SK-N-DZ (cell line): Measurements from ENCODE around the gene TPSD1.
"Not testable (repeated sequence)": the region's sequence is repeated elsewhere in the genome, so short reads cannot be mapped to it uniquely, and the experiment has no call there.

Experiments
- DNase-seq: peaks from one replicate; pipeline ENCODE4 v3.0.0-alpha.2; 2015; ENCODE audit warnings: low spot score

Gene TPSD1

DNA sequence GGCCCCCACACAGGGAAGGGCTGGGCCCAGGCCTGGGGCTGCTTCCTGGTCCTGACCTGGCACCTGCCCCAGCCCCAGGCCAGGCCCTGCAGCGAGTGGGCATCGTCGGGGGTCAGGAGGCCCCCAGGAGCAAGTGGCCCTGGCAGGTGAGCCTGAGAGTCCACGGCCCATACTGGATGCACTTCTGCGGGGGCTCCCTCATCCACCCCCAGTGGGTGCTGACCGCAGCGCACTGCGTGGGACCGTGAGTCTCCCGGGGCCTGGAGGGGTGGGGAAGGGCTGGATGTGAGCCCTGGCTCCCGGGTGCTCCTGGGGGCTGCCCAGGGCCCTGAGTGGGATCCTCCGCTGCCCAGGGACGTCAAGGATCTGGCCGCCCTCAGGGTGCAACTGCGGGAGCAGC lies 14.8 kb upstream of the TPSD1 start:
- not testable (repeated sequence) for DNase-seq

DNA sequence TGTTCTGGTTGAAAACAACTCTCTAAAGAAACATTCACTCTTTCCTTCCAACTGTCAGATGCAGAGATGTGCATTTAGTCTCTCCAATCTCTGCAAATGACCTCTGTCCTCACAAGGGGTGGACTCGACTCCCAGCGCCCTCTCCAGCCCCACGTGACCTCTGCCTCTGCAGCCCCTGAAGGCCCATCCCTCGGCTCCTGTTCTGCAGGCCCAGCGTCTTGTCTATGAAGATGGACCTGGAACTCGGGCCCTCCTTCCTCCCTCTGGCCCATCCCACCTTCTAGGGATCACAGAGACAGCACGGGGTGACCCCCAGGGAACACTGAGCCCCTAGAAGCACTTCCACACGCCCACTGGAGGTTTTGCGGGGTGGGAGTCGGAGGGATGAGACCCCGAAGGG lies 12.5 kb upstream of the TPSD1 start:
- not testable (repeated sequence) for DNase-seq

DNA sequence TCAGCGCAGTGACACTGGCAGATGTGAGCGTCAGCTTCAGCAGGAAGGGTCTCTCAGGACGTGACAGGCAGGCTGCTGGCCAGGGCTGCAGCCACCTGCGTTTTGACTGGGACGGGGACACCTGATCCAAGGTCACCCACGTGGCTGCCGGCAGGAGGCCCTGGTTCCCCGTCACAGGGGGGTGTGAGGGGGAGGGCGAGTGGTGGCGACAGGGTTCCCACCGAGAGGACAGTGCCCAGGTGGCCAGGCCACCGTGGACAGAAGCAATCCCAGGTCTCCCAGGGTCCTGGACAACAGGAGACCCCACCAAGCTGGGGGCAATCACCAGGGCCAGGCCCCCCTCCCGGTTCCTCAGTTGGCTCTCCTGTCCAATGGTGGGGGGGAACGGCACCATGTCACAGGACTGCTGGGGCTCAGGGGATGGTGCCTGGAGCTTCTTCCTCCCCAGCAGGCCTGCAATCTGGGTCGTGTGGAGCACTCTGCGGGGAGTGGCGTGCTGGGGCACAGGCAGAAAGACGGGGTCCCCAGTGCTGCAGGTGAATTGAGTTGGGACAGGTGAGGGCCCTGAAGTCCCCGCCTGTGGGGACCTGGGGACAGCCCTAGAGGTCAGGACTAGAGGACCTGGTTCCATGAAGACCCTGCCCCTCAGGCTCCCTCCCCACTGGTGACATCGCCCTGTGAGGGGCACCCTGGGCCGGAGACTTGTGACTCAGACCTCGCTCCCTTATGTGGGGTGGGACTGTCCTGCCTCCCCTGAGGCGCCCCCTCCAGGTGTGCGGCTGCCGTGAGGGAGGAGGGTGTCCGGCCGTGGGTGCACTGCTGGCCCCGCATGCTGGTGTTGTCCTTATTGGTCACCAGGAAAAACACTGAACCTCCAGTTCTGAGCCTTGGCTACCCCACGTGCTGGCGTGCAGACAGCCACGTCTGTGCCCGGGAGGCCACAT lies 11.7 kb upstream of the TPSD1 start:
- not testable (repeated sequence) for DNase-seq

DNA sequence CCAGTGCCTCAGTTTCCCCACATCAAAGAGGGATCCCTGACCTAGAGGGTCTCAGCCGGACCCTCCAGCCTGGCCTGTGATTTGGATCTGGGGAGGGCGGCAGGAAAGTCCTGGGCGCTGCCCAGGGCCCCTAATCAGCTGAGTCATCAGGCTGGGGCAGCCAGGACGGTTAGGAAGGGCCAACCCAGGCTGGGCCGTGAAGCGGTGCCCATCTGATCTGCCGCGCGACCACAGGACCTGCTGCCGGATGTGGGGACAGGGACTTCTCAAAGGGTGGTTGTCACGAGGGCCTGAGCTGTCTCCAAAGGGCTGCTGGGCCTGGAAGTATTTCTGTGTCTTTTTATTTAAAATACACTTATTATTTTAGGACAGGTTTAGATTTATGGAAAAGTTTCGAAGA lies 11.0 kb upstream of the TPSD1 start:
- DNase-seq = no peak

DNA sequence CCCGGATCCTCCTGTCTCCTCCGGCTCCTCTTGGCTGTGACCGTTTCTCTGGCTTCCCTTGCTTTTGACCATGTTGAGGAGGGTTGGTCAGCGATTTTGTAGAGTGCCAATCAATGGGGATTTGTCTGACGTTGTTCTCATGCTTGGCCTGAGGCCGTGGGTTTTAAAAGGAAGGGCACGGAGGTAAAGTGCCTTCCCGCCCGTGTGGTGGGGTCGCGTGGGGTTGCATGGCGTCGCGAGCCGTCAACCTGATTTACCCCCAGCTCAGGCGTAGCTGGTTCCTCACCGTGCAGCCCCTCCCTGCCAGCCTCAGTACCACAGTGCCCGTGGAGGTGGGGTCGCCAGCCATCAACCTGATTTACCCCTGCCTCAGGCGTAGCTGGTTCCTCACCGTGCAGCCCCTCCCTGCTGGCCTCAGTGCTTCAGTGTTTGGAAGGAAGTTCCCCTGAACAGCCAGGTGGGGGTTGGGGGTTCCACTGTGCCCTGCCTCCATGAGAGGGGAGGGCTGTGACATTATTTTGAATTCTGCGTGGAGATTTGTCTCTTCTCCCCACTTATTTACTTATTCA lies 10.3 kb upstream of the TPSD1 start:
- DNase-seq = no peak

DNA sequence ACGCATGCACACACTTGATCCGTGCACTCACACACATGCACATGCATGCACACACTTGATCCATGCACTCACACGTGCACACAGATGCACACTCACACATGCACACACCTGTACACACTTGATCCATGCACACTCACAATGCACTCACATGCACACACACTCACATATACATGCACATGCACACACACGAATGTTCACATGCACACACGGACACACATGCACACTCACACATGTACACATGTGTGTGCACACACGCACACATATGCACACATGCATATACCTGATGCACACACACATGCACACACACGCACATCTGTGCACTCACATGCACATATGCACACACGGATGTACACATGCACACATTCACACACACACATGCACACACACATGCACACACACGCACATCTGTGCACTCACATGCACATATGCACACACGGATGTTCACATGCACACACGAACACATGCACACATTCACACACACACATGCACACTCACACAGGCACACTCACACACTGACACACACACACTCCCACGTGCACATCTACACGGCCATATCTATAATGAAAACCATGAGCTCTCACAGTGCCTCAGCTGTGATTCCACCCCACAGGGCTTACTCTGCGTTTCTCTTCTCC lies 7.8 kb upstream of the TPSD1 start:
- not testable (repeated sequence) for DNase-seq

DNA sequence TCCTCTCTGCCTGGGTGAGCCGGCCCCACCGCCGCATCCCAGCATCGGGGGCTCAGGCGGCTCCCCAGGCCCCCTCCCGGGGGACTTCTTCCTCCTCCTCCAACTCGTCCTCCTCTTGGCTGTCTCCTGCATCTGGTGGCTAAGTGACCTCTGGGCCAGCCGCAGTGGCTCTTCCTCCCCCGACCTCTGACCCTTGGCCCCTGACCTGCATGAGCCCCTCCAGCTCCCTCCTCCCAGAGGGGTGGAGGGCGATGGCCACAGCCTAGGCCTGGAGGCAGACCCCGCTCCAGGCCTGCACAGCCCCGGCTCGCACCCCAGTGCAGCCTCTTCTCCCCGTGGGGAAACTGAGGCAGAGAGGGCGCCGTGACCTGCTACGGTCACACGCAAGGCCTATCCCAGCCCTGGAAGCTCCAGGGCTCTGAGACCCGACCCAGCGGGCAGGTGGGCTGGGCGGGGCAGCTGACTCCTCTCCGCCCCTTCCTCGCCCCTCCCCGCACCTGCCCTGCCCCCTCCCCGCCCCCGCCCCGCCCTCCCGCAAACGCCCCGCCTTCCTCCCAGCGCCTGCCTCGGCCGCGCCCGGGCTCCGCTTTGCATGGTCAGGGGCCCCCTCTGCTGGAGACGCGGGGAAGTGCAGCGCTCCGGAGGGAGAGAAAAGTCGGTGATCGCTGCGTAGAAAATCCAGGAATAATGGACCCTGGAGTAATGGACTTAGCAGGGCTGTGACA lies 6.7 kb upstream of the TPSD1 start:
- DNase-seq = not testable (repeated sequence)

DNA sequence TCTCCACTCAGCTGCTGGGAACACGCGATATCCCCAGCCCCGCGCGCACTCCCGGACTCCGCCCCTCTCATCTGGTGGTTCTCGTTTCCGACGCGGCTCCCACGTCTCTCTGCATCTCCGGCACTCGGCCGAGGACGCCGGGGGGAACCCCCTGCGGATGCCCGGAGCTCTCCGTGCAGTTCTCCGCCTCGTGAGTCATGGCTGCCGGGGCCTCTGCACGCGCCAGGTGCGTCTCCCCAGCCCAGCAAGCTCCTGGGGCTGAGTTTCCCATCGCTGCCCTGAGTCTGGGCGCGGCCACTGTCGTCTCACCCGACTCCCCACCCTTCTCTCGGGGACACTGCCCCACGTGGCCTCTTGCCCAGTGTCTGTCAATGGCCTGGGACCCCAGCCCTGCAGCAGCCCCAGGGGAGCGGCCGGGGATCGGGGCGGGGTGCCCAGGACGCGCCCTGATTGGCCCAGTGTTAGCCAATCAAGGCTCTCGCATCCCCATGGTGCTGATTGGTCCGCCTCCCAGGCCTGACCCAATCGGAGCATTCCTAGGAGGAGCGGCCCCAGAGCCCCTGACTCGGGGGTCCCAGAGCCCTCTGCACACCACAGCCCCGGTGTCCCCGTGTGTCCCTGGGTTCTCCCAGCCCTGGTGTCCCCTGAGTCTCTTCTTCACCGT lies 2.0 kb upstream of the TPSD1 start:
- DNase-seq = not testable (repeated sequence)

DNA sequence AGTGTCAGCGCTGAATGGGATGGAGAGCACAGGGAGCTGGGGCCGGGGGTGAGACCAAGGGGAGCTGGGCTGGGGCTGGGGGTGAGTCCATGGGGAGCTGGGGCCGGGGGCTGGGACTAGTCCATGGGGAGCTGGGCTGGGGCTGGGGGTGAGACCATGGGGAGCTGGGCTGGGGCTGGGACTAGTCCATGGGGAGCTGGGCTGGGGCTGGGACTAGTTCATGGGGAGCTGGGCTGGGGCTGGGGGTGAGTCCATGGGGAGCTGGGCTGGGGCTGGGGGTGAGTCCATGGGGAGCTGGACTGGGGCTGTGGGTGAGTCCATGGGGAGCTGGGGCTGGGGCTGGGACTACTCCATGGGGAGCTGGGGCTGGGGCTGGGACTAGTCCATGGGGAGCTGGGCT lies 1.0 kb upstream of the TPSD1 start:
- DNase-seq = not testable (repeated sequence)

- not testable (repeated sequence) for DNase-seq
Observed at GRCh38 chr16:1256296-1256873, 516 bp downstream of the TPSD1 start.

GRCh38 chr16:1256874-1257322 lies 1.0 kb downstream of the TPSD1 start:
- DNase-seq = no peak

GRCh38 chr16:1257561-1258224 lies 1.8 kb downstream of the TPSD1 start:
- no peak for DNase-seq

DNA sequence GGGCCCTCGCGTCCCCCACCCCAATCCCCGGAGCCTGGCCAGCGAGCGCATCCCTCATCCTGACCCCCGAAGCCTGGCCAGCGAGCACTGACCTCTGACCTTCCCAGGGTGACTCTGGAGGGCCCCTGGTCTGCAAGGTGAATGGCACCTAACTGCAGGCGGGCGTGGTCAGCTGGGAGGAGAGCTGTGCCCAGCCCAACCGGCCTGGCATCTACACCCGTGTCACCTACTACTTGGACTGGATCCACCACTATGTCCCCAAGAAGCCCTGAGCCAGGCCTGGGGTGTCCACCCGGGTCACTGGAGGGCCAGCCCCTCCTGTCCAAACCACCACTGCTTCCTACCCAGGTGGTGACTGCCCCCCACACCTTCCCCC lies 2.3 kb downstream of the TPSD1 start:
- no peak for DNase-seq

DNA sequence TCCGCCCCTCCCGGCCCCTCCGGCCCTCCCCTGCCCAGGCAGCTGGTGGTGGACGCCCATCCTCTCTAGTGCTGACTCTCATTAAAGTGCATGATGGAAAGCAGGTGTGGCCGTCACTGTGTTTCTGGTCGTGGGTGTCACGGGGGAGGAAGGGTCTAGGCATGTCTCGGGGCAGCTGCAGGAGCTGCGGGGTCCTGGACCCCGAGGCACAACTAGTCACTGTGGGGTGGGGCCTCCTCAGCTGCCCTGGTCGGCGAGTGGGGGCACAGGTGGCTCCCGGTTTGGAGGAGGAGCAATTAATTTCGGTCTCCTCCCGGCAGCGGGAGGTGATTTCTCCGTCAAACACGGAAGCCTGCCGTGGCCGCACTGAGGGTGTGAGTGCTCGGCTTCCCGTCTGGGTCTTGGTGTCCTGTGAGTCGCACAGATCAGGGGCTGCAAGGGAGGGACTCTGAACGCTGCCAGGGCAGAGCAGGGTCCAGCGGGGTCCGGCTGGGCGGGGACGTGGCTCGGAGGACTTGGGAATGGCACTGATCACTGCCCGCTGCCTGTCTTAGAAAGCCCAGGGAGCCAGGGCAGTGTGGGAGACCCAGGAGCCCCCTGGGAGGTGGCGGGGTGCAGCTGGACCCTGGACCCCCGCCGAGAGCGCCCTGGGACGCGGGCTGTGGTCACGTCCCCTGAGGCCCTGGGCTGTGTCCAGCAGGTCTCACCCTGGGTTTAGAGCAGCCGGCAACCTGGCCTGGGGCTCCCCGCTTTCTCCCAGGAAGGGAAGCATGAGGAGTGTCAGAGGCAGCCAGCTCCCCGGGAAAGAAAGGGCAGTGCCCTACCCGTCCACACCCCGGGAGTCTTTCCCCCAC lies 3.3 kb downstream of the TPSD1 start:
- peak; percentile 59 for DNase-seq

DNA sequence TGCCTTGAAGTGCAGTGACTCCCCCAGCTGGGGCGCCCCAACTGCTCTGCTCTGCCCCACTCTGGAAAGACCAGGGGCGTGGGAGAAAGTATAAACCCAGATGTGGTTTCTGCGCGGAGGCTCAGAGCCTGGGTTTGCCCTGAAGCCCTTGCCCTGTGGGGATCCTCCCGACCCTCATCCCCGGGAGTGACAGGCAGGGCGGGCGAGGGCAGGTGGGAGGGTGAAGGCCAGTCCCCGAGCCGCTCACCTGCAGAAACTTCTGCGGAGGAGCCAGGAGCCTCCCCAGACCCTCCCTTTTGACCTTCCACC lies 3.8 kb downstream of the TPSD1 start:
- no peak for DNase-seq

DNA sequence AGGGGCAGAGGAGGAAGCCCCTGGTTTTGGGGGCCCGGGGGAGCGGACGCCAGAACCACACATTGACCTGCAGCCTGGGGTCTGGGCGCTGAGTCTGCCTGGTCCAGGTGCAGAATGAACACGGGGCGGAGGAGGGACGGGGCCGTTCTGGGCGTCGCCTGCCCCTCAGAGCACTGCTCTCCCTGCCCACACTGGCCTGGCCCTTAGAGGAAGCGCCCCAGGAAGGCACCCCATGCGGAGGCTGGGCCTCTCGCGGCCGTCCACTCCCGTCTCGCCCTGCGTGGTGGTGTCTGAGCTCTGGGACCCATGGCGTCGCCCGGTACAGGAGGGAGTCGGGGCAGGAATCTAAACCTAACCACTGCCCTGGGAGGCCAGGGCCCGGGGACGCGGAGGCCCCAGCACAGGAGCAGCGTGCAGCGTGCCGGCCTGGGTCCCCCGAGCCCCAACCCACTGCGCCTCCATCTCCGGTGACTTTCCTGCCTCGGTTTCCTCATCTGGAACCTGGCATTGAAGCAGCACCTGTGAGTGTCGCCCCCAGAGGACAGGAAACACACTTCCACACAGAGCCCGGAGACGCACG lies 4.3 kb downstream of the TPSD1 start:
- DNase-seq = no peak

DNA sequence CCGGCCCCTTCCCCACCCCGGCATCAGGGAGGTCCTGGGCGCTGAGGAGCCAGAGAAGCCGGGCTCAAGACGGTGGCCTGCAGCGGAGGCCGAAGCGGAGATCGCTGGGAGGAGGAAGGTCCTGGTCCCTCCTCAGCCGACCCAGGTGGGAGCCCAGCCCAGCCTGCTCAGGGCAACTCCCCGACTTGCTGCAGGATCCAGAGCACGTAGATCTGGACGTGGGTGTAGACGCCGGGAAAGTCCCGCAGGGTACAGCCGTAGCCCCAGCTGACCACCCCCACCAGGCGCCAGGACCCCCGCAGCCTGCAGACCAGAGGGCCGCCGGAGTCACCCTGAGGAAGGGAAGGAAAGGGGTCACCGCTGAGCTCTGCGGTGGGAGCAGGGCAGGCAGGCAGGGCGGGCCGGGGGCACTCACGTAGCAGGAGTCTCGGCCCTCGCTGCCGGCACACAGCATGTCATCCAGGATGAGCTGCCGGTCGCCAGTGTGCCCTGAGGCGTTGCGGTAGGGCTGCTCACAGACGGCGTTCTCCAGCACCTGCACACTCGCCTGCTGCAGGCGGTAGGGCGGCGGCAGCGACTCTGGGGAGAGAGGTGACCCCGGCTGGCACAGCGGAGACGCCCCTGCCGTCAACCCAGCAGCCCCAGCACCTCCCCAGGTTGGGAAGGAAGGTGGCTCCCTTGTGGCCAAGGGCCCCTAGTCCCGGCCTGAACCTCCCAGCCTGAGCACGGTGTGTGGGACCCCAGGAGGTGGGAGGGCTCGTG lies 5.4 kb downstream of the TPSD1 start:
- DNase-seq = no peak

- DNase-seq = no peak
Observed at GRCh38 chr16:1262210-1262845, 6.5 kb downstream of the TPSD1 start.
